Smooth muscle cell (in vitro differentiated cells): ENCODE measurements around the gene AVPR1B. TPM values are rescaled to one million over a fixed set of nuclear protein-coding genes. Genes with fewer than 3 reads are reported as not detected.

Experiments
- DNase-seq: peaks from one replicate; lab custom pipeline; 2025; ENCODE audit not compliant: unreplicated experiment; lab: John Stamatoyannopoulos, UW
- H2AFZ ChIP-seq: fragments of 200-600 bp; sonication (generic); 2 replicates; pipeline ENCODE4 v1.6.0; 2016; ENCODE audit warnings: antibody characterized with exemption, low read depth, mild to moderate bottlenecking
- H3F3A ChIP-seq: fragments of 200-600 bp; sonication (generic); 2 replicates; pipeline ENCODE4 v1.6.0; 2017; ENCODE audit warnings: antibody characterized with exemption, low read depth
- H3K27ac ChIP-seq: fragments of 200-600 bp; sonication (generic); 2 replicates; pipeline ENCODE4 v1.5.1; 2016; ENCODE audit warnings: low read depth, mild to moderate bottlenecking
- H3K27me3 ChIP-seq: fragments of 200-600 bp; sonication (generic); 2 replicates; pipeline ENCODE4 v1.6.1; 2016; ENCODE audit warnings: low read depth, mild to moderate bottlenecking
- H3K36me3 ChIP-seq: fragments of 200-600 bp; sonication (generic); 2 replicates; pipeline ENCODE4 v1.5.1; 2016; ENCODE audit warnings: low read depth
- H3K4me1 ChIP-seq: fragments of 200-600 bp; sonication (generic); 2 replicates; pipeline ENCODE4 v1.5.1; 2016; ENCODE audit warnings: low read depth
- H3K4me2 ChIP-seq: fragments of 200-600 bp; sonication (generic); 2 replicates; pipeline ENCODE4 v1.6.0; 2016; ENCODE audit warnings: mild to moderate bottlenecking
- H3K4me3 ChIP-seq: fragments of 200-600 bp; sonication (generic); 2 replicates; pipeline ENCODE4 v1.5.1; 2016; ENCODE audit warnings: mild to moderate bottlenecking
- H3K79me2 ChIP-seq: fragments of 200-600 bp; sonication (generic); 2 replicates; pipeline ENCODE4 v1.6.0; 2016; ENCODE audit warnings: low read depth, mild to moderate bottlenecking
- H3K9ac ChIP-seq: fragments of 200-600 bp; sonication (generic); 2 replicates; pipeline ENCODE4 v1.6.0; 2016; ENCODE audit warnings: low read depth
- H3K9me3 ChIP-seq: fragments of 200-600 bp; sonication (generic); replicated peaks from 2 replicates; pipeline ENCODE4 v1.5.1; 2016; ENCODE audit warnings: low read depth
- H4K20me1 ChIP-seq: fragments of 200-600 bp; sonication (generic); 2 replicates; pipeline ENCODE4 v1.6.0; 2016; ENCODE audit warnings: low read depth
- WGBS: methylation state at CpG from one replicate; pipeline ENCODE4 v1.1.7; 2016; ENCODE audit warnings: low lambda C conversion rate; 5-methylcytosine and 5-hydroxymethylcytosine counted together
- polyA plus RNA-seq: library from polyadenylated mRNA; unstranded; fragments of >200 nt; fragmentation: Nextera tagmentation; extraction: Ambion mirVana; gene quantifications from 2 replicates; pipeline ENCODE4 v1.2.1, GENCODE V29; 2016
- total RNA-seq: library from RNA; depleted of rRNA; stranded (reverse); fragments of >200 nt; gene quantifications from 2 replicates; pipeline ENCODE4 v1.2.3, GENCODE V29; 2014
- TF ChIP-seq, protein P1 (sequence below): fragments of 200-600 bp; sonication (generic); IDR thresholded peaks from 2 replicates; pipeline ENCODE4 v1.5.1; 2017; ENCODE audit warnings: borderline replicate concordance, mild to moderate bottlenecking, antibody characterized with exemption; ENCODE audit not compliant: insufficient read depth, poor library complexity, severe bottlenecking

Gene AVPR1B
- total and polyA plus RNA-seq, 2 experiments from 2014 or later: not detected

DNA sequence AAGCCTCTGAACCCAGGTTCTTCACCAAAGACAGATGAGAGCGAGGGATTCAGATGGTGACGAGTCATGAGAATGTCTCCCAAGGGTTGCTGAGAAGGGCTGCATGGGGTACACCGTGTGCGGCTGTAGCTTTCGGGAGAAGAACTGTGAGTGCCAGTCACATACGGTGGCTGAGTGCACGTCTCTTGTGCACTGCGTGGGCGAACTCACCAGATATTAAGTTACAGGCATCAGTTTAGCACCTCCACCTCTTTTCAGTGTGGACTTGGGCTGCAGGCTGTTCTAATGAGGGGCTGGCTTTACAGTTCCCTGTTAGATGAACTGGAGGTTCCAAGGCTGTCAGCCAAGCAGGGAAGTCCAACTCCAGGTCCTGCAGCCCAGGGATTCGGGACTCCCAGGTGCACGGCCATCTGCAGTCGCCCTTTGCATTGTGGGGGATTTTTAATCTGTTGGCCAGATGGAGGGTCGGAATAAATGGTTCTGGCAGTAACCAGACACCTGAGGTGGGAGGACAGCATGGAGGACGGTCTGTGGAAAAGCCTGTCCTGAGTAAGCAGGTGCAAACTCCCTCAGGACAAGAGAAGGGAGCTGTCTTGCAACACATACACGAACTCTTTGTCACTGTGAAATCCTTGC lies 26.5 kb upstream of the AVPR1B start:
- H3K4me1 ChIP-seq: no peaks in the 10 kb centered on the region
- no peaks in the 10 kb centered on the region for H3K36me3 ChIP-seq
- TF ChIP-seq, protein P1, sequence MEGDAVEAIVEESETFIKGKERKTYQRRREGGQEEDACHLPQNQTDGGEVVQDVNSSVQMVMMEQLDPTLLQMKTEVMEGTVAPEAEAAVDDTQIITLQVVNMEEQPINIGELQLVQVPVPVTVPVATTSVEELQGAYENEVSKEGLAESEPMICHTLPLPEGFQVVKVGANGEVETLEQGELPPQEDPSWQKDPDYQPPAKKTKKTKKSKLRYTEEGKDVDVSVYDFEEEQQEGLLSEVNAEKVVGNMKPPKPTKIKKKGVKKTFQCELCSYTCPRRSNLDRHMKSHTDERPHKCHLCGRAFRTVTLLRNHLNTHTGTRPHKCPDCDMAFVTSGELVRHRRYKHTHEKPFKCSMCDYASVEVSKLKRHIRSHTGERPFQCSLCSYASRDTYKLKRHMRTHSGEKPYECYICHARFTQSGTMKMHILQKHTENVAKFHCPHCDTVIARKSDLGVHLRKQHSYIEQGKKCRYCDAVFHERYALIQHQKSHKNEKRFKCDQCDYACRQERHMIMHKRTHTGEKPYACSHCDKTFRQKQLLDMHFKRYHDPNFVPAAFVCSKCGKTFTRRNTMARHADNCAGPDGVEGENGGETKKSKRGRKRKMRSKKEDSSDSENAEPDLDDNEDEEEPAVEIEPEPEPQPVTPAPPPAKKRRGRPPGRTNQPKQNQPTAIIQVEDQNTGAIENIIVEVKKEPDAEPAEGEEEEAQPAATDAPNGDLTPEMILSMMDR: no peak
- no peak overlapping the region for H3K4me3 ChIP-seq
- H3K4me2 ChIP-seq: no peak overlapping the region
- DNase-seq: no peak
- no peaks in the 10 kb centered on the region for H3K79me2 ChIP-seq
- no peak overlapping the region for H3K27ac ChIP-seq
- no peak overlapping the region for H2AFZ ChIP-seq
- no peaks in the 10 kb centered on the region for H3F3A ChIP-seq
- no peak overlapping the region for H3K9ac ChIP-seq
- WGBS: 91% methylated on average over 15 of the region's 15 CpGs
- H3K9me3 ChIP-seq: no peaks in the 10 kb centered on the region
- H4K20me1 ChIP-seq: no peaks in the 10 kb centered on the region
- peaks cover 12% of the 10 kb centered on the region for H3K27me3 ChIP-seq

DNA sequence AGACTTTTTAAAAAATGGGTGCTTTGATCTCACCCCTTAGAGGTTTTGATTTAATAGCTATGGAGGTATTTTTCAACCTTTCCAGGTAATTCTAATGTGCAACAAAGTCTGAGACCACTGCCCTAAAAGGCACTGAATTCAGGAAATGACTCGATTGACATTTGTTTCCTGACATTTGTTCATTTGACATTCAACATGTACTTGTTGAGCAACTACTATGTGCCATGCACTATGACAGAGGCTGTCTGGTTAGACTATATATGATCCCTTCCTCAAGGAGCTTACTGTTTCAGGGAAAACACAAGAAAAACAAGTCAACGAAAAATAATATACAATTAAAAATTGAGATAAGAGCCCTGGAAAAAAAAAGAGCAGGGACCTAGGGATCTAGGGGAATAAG lies 25.6 kb upstream of the AVPR1B start:
- DNase-seq: no peak
- TF ChIP-seq, protein P1: no peak
- Histone ChIP-seq H3K4me1 (no peaks in the 10 kb centered on the region), H3K27me3 (peaks cover 12% of the 10 kb centered on the region), H3F3A (no peaks in the 10 kb centered on the region), H4K20me1 (no peaks in the 10 kb centered on the region), H3K9me3 (no peaks in the 10 kb centered on the region), H3K36me3 (no peaks in the 10 kb centered on the region), H3K79me2 (no peaks in the 10 kb centered on the region), H3K4me3 (no peak overlapping the region), H3K4me2 (no peak overlapping the region), H3K27ac (no peak overlapping the region), H3K9ac (no peak overlapping the region), H2AFZ (no peak overlapping the region)
- WGBS: 85% methylated on average over 2 of the region's 2 CpGs

DNA sequence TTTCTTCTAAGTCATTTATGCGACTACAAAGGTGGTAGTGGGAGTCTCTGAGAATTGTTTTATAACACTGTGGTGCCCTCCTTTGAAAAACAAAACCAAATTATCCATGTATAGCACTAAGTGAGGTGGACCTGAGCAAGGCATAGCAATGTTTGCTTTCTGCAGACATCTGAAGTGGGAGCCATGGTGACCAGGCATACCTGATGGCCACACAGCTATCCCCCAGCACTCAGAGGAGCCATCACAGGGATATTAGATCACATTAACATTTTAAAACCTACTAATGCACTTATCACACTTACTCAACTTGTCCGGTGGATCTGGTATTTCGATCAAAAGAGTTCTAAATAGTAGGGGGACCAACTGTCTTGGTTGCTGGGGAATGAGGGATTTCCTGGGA lies 24.8 kb upstream of the AVPR1B start:
- Histone ChIP-seq H3K79me2 (no peaks in the 10 kb centered on the region), H3K36me3 (no peaks in the 10 kb centered on the region), H2AFZ (no peak overlapping the region), H3K27me3 (peaks cover 12% of the 10 kb centered on the region), H3K9me3 (no peaks in the 10 kb centered on the region), H3K9ac (no peak overlapping the region), H3K27ac (no peak overlapping the region), H3K4me1 (no peaks in the 10 kb centered on the region), H3K4me2 (no peak overlapping the region), H3F3A (no peaks in the 10 kb centered on the region), H4K20me1 (no peaks in the 10 kb centered on the region), H3K4me3 (no peak overlapping the region)
- DNase-seq: no peak
- TF ChIP-seq, protein P1: no peak
- 91% methylated on average over 3 of the region's 3 CpGs for WGBS

DNA sequence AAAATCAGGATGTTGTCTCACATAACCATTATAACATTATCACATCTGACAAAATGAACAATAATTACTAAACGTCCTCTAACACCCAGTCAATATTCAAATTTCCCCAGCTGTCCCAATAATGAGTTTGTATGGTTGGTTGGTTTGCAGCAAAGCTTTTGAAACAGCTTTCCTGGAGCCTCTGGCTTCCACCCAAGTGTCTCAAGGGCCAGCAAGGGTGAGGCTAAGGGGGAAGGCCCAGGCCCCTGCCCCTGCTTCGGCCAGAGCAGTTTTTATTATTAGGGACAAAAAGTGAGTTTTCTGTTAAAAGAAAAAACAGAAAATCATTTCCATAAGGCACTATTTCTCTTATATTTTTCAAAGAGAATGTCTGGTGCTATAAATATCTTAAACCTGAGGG lies 19.1 kb upstream of the AVPR1B start:
- H3K36me3 ChIP-seq: no peaks in the 10 kb centered on the region
- no peaks in the 10 kb centered on the region for H3F3A ChIP-seq
- no peaks in the 10 kb centered on the region for H3K4me1 ChIP-seq
- H2AFZ ChIP-seq: no peak overlapping the region
- H3K79me2 ChIP-seq: no peaks in the 10 kb centered on the region
- no peaks in the 10 kb centered on the region for H4K20me1 ChIP-seq
- H3K4me3 ChIP-seq: no peak overlapping the region
- no peak for DNase-seq
- no peak overlapping the region for H3K27ac ChIP-seq
- no peak overlapping the region for H3K9ac ChIP-seq
- peaks cover 8% of the 10 kb centered on the region for H3K27me3 ChIP-seq
- no peaks in the 10 kb centered on the region for H3K9me3 ChIP-seq
- TF ChIP-seq, protein P1: no peak
- 73% methylated on average over 2 of the region's 2 CpGs for WGBS
- no peak overlapping the region for H3K4me2 ChIP-seq
